IMR-90 (cell line): ENCODE data around the gene PPL.

Experiments
- BHLHE40 ChIP-seq: fragments of 150-350 bp; IDR thresholded peaks from 2 replicates; pipeline ENCODE4 v1.6.1; 2016; ENCODE audit warnings: mild to moderate bottlenecking, low read depth, low read length
- MAFK ChIP-seq: IDR thresholded peaks from 2 replicates; pipeline ENCODE4 v1.6.1; 2012; ENCODE audit warnings: low read depth, low read length, improper control_type of control experiment
- MAZ ChIP-seq: IDR thresholded peaks from 2 replicates; pipeline ENCODE4 v1.6.1; 2012; ENCODE audit warnings: low read depth, mild to moderate bottlenecking, low read length, improper control_type of control experiment, moderate library complexity, borderline replicate concordance
- POLR2A ChIP-seq: IDR thresholded peaks from 2 replicates; pipeline ENCODE4 v1.6.1; 2012; ENCODE audit warnings: mild to moderate bottlenecking, low read depth, low read length
- RAD21 ChIP-seq: IDR thresholded peaks from 2 replicates; pipeline ENCODE4 v1.6.1; 2012; ENCODE audit warnings: low read length, improper control_type of control experiment
- RCOR1 ChIP-seq: IDR thresholded peaks from 2 replicates; pipeline ENCODE4 v1.6.1; 2012; ENCODE audit warnings: mild to moderate bottlenecking, low read length, improper control_type of control experiment; ENCODE audit not compliant: insufficient replicate concordance
- TF ChIP-seq, protein P1 (sequence below): conservative IDR thresholded peaks from 2 replicates; pipeline ENCODE4 v1.5.1; 2012; ENCODE audit warnings: mild to moderate bottlenecking, low read depth, low read length, improper control_type of control experiment
- TF ChIP-seq, protein P2 (sequence below): fragments of 150-350 bp; IDR thresholded peaks from 2 replicates; pipeline ENCODE4 v1.6.1; 2017; ENCODE audit warnings: mild to moderate bottlenecking, antibody characterized with exemption, low read length, low read depth

GRCh38 chr16:4877380-4877685, 59.6 kb downstream of the PPL start:
- TF ChIP-seq POLR2A (no peak), MAZ (no peak), BHLHE40 (no peak), MAFK (no peak), RAD21 (no peak), RCOR1 (no peak)
- TF ChIP-seq, protein P1, sequence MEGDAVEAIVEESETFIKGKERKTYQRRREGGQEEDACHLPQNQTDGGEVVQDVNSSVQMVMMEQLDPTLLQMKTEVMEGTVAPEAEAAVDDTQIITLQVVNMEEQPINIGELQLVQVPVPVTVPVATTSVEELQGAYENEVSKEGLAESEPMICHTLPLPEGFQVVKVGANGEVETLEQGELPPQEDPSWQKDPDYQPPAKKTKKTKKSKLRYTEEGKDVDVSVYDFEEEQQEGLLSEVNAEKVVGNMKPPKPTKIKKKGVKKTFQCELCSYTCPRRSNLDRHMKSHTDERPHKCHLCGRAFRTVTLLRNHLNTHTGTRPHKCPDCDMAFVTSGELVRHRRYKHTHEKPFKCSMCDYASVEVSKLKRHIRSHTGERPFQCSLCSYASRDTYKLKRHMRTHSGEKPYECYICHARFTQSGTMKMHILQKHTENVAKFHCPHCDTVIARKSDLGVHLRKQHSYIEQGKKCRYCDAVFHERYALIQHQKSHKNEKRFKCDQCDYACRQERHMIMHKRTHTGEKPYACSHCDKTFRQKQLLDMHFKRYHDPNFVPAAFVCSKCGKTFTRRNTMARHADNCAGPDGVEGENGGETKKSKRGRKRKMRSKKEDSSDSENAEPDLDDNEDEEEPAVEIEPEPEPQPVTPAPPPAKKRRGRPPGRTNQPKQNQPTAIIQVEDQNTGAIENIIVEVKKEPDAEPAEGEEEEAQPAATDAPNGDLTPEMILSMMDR = no peak
- TF ChIP-seq, protein P2, sequence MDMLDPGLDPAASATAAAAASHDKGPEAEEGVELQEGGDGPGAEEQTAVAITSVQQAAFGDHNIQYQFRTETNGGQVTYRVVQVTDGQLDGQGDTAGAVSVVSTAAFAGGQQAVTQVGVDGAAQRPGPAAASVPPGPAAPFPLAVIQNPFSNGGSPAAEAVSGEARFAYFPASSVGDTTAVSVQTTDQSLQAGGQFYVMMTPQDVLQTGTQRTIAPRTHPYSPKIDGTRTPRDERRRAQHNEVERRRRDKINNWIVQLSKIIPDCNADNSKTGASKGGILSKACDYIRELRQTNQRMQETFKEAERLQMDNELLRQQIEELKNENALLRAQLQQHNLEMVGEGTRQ = no peak
